H7 (cell line): ENCODE data around the gene ARAP3. TPM values are rescaled to one million over a fixed set of nuclear protein-coding genes. Genes with fewer than 3 reads are reported as not detected.
"Not testable (repeated sequence)": the region's sequence is repeated elsewhere in the genome, so short reads cannot be mapped to it uniquely, and the experiment has no call there.

ENCODE experiments used
- DNase-seq: peaks from one replicate; pipeline ENCODE4 v3.0.0; 2012
- H3K27me3 ChIP-seq: 2 replicates; pipeline ENCODE4 v1.6.0; 2011; ENCODE audit warnings: mild to moderate bottlenecking, low read length; ENCODE audit not compliant: control insufficient read depth, insufficient read depth
- H3K36me3 ChIP-seq: replicated peaks from 2 replicates; pipeline ENCODE4 v1.5.1; 2011; ENCODE audit warnings: low read length; ENCODE audit not compliant: control insufficient read depth, insufficient read depth
- H3K4me3 ChIP-seq: 2 replicates; pipeline ENCODE4 v1.5.1; 2011; ENCODE audit warnings: low read depth, mild to moderate bottlenecking, control low read depth, low read length, moderate library complexity; ENCODE audit not compliant: insufficient read depth
- total RNA-seq: library from RNA; depleted of rRNA; stranded (reverse); fragments of >200 nt; shearing (Covaris generic); gene quantifications from 2 replicates; pipeline ENCODE4 v1.2.3, GENCODE V29; 2014; rRNA removed

Gene ARAP3
- total RNA-seq, 1 experiment from 2014 or later, result 19.3 TPM

DNA sequence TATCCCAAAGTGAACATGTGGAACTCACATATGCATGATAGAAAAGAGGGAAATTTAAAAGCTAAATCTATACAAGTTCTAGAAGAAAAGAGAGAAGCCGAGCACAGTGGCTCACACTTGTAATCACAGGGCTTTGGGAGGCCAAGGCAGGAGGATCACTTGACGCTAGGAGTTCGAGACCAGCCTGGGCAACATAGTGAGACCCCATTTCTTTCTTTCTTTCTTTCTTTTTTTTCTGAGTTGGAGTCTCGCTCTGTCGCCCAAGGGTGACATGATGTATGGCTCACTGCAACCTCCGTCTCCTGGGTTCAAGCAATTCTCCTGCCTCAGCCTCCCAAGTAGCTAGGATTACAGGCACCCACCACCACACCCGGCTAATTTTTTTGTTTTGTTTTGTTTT, 72.1 kb downstream of the ARAP3 start:
- H3K4me3 ChIP-seq, H3K36me3 ChIP-seq, H3K27me3 ChIP-seq, DNase-seq: not testable (repeated sequence)

DNA sequence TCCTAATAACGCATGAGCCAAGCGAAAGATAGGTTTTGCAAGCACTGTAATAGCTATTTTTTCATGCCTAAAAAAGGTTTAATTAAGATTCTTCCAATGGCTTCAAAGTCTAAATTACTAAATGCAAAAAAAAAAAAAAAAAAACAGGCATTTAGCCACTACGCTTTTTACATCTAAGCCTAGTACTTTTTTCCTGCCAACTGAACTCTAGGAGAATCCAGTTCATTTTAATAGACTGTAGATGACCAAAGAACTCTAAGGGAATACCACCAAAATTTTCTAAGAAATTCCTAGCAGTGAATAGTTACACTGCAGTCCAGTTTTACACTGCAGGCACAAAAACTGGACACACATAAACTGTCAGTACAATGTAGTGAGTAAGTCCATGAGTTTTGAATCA, 73.0 kb downstream of the ARAP3 start:
- Histone ChIP-seq H3K27me3 (no peaks in the 10 kb centered on the region), H3K4me3 (no peak overlapping the region), H3K36me3 (no peaks in the 10 kb centered on the region)
- DNase-seq, result no peak

- H3K27me3 ChIP-seq, result no peaks in the 10 kb centered on the region
- H3K36me3 ChIP-seq, result no peaks in the 10 kb centered on the region
- H3K4me3 ChIP-seq, result no peak overlapping the region
- DNase-seq, result no peak
Measured at GRCh38 chr5:141608557-141608956, 73.5 kb downstream of the ARAP3 start.

DNA sequence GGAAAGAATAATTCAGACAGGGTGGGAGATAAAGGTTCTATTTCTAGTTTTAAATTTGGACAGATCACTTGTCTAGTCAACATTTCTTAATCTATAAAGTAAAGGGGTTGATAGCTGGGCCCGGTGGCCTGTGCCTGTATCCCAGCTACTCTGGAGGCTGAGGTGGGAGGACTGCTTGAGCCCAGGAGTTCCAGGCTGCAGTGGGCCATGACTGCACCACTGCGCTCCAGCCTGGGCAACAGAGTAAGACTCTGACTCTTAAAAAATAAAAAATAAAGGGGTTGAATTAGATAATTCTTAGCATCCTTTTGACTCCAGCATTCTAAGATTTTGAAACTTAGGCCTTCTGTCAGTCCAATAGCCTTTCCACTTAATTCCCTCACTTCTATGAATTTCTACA, 74.0 kb downstream of the ARAP3 start:
- H3K4me3 ChIP-seq, result no peak overlapping the region
- no peak for DNase-seq
- H3K36me3 ChIP-seq, result no peaks in the 10 kb centered on the region
- H3K27me3 ChIP-seq, result no peaks in the 10 kb centered on the region

GRCh38 chr5:141605523-141606277, 76.3 kb downstream of the ARAP3 start:
- no peak overlapping the region for H3K4me3 ChIP-seq
- H3K27me3 ChIP-seq, result no peaks in the 10 kb centered on the region
- no peak for DNase-seq
- H3K36me3 ChIP-seq, result no peaks in the 10 kb centered on the region

DNA sequence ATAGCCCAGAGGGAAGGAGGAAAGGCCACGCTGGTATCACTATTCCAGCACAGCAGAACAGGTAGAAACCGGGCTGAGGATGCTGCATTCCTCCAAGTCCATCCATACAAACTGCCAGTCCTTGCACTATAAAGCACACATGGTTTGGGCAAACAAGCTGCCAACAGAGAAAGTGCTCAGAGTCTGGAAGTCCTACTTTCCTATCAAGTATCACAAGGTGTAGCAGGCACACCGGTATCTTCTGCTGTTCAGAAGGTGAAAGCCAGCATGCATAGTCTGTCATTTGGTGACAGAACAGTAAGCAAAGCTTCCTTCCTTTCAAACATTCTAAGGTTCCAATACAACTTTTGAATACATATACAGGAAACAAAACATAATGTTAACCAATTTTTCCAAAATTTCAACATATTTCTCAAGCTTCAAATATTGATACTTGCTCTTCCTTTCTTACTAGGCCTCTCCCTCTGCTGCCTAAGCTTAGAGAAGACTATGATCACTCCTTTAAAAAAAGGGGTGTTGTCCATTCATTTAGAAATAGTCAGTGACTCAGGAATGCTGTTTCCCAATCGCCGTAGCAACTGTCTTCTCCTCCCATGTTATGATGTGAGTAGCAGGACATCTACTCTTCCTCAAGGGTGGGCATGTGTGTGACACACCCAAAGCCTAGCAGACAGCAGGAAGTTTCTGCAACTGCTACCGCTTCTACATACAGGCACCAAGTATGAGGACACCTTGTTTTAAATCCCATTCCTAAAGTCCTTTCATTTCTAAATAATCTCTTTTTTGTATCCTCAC, 77.9 kb downstream of the ARAP3 start:
- peak; percentile 20 for DNase-seq
- H3K36me3 ChIP-seq, result no peaks in the 10 kb centered on the region
- no peak overlapping the region for H3K4me3 ChIP-seq
- H3K27me3 ChIP-seq, result no peaks in the 10 kb centered on the region

Other genes starting within 250 kb of the ARAP3 start
- 27.4 and 31.7 TPM in 2 replicates for gene PCDHGC3, start 206.3 kb downstream of the ARAP3 start, total RNA-seq
- 9.9 and 12.5 TPM in 2 replicates for gene PCDHGC4, start 197.2 kb downstream of the ARAP3 start, total RNA-seq
- gene PCDHGC5, start 193.1 kb downstream of the ARAP3 start, total RNA-seq, result 0.44 and 1.8 TPM in 2 replicates
- 31.2 and 37.5 TPM in 2 replicates for gene DIAPH1, start 63.2 kb downstream of the ARAP3 start, total RNA-seq
- 81.3 and 82.7 TPM in 2 replicates for gene HDAC3, start 45.4 kb downstream of the ARAP3 start, total RNA-seq
- 7.4 and 8.9 TPM in 2 replicates for gene RELL2, start 45.2 kb downstream of the ARAP3 start, total RNA-seq
- gene FCHSD1, start 30.8 kb downstream of the ARAP3 start, total RNA-seq, result 17.3 and 22.3 TPM in 2 replicates
- 66.8 and 67.1 TPM in 2 replicates for gene PCDH1, start 196.2 kb upstream of the ARAP3 start, total RNA-seq
- gene DELE1, start 241.6 kb upstream of the ARAP3 start, total RNA-seq, result 61.7 and 83.1 TPM in 2 replicates